Measurements from ENCODE around the gene TNRC6B. TPM values are rescaled to one million over a fixed set of nuclear protein-coding genes. Genes with fewer than 3 reads are reported as not detected.

TNRC6B gene
- total and polyA plus RNA-seq, 2 experiments from 2014 or later, result 46.9 to 87.8 TPM

DNA sequence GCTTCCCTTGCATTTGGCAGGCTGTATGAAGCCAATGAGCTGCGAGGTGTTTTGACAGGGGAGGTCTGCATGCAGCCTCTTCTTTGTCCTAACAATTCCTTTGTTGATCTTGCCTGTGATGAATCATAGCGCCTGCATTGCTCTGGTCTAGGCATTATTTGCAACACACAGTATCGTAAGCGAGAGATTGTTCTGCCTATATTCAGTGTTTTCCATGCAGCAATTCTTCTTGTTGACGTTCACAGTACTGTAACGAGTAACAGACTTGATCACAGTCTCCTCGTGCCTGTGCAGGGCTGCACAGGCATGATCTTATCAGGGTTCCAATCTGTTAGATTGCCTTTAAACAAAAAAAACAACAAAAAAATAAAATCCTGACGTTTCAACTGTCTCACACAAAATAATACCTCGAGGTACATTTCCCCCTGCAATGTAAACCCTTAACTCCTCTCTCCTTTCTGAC lies 154.6 kb downstream of the TNRC6B start:
- Histone ChIP-seq H3K4me3 (no peak overlapping the region), H3K4me2 (no peak overlapping the region), H3K79me2 (replicated peaks; ENCODE audit: insufficient read depth) (no peaks in the 10 kb centered on the region), H3F3A (replicated peaks; ENCODE audit: low read depth) (peaks cover 8% of the 10 kb centered on the region; the same call in 1 of the 2 replicates), H2AFZ (no peak overlapping the region), H3K36me3 (ENCODE audit: insufficient read depth) (no peaks in the 10 kb centered on the region), H3K4me1 (ENCODE audit: insufficient read depth) (peaks cover 42% of the 10 kb centered on the region), H3K27ac (ENCODE audit: low read depth) (no peak overlapping the region), H4K20me1 (replicated peaks; ENCODE audit: insufficient read depth) (0 out of 2 replicates have a peak, but pooled peaks cover 4% of the 10 kb centered on the region), H3K9me2 (ENCODE audit: insufficient read depth) (no peaks in the 10 kb centered on the region), H3K27me3 (ENCODE audit: insufficient read depth) (no peaks in the 10 kb centered on the region)
- ATAC-seq (peak; percentile 30), DNase-seq (ENCODE audit: low spot score) (no peak)
- Mint-ChIP-seq H3K4me3 (no peak overlapping the region; the same call in 2 of the 3 replicates), H3K36me3 (ENCODE audit: low read depth) (peaks cover 8% of the 10 kb centered on the region; the same call in 2 of the 3 replicates), H3K27me3 (ENCODE audit: insufficient read depth, low read depth, poor library complexity) (peaks cover 2% of the 10 kb centered on the region), H3K27ac (0 out of 2 replicates have a peak overlapping the region, but pooled peaks have one; percentile 16), H3K4me1 (peaks cover 63% of the 10 kb centered on the region), H3K9me3 (no peaks in the 10 kb centered on the region)
- TF ChIP-seq POLR2AphosphoS5 (IDR thresholded peaks at IDR 0.05; ENCODE audit: low read depth) (no peak), JUNB (IDR thresholded peaks at IDR 0.05; ENCODE audit: unreplicated experiment) (no peak), CREB1 (CRISPR knock-in tag; IDR thresholded peaks at IDR 0.05; ENCODE audit: low read depth) (no peak), ZNF331 (CRISPR knock-in tag; IDR thresholded peaks at IDR 0.05; ENCODE audit: low read depth) (no peak), EZH2 (IDR thresholded peaks at IDR 0.05; ENCODE audit: low read depth, unreplicated experiment) (no peak), REST (IDR thresholded peaks at IDR 0.05; ENCODE audit: unreplicated experiment) (no peak)
- TF ChIP-seq, protein P1, sequence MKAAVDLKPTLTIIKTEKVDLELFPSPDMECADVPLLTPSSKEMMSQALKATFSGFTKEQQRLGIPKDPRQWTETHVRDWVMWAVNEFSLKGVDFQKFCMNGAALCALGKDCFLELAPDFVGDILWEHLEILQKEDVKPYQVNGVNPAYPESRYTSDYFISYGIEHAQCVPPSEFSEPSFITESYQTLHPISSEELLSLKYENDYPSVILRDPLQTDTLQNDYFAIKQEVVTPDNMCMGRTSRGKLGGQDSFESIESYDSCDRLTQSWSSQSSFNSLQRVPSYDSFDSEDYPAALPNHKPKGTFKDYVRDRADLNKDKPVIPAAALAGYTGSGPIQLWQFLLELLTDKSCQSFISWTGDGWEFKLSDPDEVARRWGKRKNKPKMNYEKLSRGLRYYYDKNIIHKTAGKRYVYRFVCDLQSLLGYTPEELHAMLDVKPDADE (IDR thresholded peaks at IDR 0.05), result no peak
- TF ChIP-seq, protein P2, sequence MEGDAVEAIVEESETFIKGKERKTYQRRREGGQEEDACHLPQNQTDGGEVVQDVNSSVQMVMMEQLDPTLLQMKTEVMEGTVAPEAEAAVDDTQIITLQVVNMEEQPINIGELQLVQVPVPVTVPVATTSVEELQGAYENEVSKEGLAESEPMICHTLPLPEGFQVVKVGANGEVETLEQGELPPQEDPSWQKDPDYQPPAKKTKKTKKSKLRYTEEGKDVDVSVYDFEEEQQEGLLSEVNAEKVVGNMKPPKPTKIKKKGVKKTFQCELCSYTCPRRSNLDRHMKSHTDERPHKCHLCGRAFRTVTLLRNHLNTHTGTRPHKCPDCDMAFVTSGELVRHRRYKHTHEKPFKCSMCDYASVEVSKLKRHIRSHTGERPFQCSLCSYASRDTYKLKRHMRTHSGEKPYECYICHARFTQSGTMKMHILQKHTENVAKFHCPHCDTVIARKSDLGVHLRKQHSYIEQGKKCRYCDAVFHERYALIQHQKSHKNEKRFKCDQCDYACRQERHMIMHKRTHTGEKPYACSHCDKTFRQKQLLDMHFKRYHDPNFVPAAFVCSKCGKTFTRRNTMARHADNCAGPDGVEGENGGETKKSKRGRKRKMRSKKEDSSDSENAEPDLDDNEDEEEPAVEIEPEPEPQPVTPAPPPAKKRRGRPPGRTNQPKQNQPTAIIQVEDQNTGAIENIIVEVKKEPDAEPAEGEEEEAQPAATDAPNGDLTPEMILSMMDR (conservative IDR thresholded peaks at IDR 0.05; ENCODE audit: low read depth in 2 of 2), result no peak

DNA sequence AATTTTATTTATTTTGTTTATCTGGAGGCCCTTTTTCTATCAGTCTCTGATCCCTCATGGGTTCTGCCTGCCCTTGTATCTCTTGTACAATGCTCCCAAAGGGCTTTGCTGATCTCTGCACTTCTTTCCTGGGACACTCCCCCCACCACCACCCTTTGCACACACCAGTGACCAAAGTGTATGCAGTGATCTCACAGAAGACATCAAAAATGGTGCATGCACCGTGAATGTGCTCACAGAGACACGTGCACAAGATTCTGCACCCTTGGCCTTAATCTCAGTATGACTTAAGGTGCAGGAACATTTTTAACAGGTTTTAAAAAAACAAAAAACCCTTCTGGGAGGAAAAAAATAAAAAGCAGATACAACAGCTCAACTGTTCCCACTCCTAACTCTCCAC lies 156.3 kb downstream of the TNRC6B start:
- Histone ChIP-seq H3K27ac (ENCODE audit: low read depth) (peak overlapping the region; percentile 16), H3K4me3 (no peak overlapping the region), H3K27me3 (ENCODE audit: insufficient read depth) (no peaks in the 10 kb centered on the region), H3K9me2 (ENCODE audit: insufficient read depth) (no peaks in the 10 kb centered on the region), H3K4me2 (peak overlapping the region; percentile 34), H3K79me2 (replicated peaks; ENCODE audit: insufficient read depth) (no peaks in the 10 kb centered on the region), H3K36me3 (ENCODE audit: insufficient read depth) (no peaks in the 10 kb centered on the region), H3F3A (replicated peaks; ENCODE audit: low read depth) (peaks cover 8% of the 10 kb centered on the region; the same call in 1 of the 2 replicates), H2AFZ (no peak overlapping the region), H3K4me1 (ENCODE audit: insufficient read depth) (peaks cover 37% of the 10 kb centered on the region), H4K20me1 (replicated peaks; ENCODE audit: insufficient read depth) (no peaks in the 10 kb centered on the region)
- DNase-seq (ENCODE audit: low spot score) (no peak), ATAC-seq (no peak)
- Mint-ChIP-seq H3K4me1 (peaks cover 50% of the 10 kb centered on the region), H3K27me3 (ENCODE audit: insufficient read depth, low read depth, poor library complexity) (peaks cover 3% of the 10 kb centered on the region), H3K4me3 (no peak overlapping the region), H3K36me3 (ENCODE audit: low read depth) (peaks cover 13% of the 10 kb centered on the region; the same call in 2 of the 3 replicates), H3K27ac (0 out of 2 replicates have a peak overlapping the region, but pooled peaks have one; percentile 22), H3K9me3 (no peaks in the 10 kb centered on the region)
- TF ChIP-seq JUNB (IDR thresholded peaks at IDR 0.05; ENCODE audit: unreplicated experiment) (no peak), STAT1 (IDR thresholded peaks at IDR 0.05; ENCODE audit: unreplicated experiment) (no peak), CREB1 (CRISPR knock-in tag; IDR thresholded peaks at IDR 0.05; ENCODE audit: low read depth) (no peak), EZH2phosphoT487 (IDR thresholded peaks at IDR 0.05; ENCODE audit: unreplicated experiment) (no peak), ZNF114 (CRISPR knock-in tag; IDR thresholded peaks at IDR 0.05) (no peak), REST (IDR thresholded peaks at IDR 0.05; ENCODE audit: unreplicated experiment) (no peak), POLR2AphosphoS5 (IDR thresholded peaks at IDR 0.05; ENCODE audit: low read depth) (no peak), EZH2 (IDR thresholded peaks at IDR 0.05; ENCODE audit: low read depth, unreplicated experiment) (no peak)

Measured in GM23338 (cell line).